ENCODE data around the gene NOXA1.
"Not testable (repeated sequence)": the region's sequence is repeated elsewhere in the genome, so short reads cannot be mapped to it uniquely, and the experiment has no call there.

NOXA1 gene, protein sequence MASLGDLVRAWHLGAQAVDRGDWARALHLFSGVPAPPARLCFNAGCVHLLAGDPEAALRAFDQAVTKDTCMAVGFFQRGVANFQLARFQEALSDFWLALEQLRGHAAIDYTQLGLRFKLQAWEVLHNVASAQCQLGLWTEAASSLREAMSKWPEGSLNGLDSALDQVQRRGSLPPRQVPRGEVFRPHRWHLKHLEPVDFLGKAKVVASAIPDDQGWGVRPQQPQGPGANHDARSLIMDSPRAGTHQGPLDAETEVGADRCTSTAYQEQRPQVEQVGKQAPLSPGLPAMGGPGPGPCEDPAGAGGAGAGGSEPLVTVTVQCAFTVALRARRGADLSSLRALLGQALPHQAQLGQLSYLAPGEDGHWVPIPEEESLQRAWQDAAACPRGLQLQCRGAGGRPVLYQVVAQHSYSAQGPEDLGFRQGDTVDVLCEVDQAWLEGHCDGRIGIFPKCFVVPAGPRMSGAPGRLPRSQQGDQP

DNA sequence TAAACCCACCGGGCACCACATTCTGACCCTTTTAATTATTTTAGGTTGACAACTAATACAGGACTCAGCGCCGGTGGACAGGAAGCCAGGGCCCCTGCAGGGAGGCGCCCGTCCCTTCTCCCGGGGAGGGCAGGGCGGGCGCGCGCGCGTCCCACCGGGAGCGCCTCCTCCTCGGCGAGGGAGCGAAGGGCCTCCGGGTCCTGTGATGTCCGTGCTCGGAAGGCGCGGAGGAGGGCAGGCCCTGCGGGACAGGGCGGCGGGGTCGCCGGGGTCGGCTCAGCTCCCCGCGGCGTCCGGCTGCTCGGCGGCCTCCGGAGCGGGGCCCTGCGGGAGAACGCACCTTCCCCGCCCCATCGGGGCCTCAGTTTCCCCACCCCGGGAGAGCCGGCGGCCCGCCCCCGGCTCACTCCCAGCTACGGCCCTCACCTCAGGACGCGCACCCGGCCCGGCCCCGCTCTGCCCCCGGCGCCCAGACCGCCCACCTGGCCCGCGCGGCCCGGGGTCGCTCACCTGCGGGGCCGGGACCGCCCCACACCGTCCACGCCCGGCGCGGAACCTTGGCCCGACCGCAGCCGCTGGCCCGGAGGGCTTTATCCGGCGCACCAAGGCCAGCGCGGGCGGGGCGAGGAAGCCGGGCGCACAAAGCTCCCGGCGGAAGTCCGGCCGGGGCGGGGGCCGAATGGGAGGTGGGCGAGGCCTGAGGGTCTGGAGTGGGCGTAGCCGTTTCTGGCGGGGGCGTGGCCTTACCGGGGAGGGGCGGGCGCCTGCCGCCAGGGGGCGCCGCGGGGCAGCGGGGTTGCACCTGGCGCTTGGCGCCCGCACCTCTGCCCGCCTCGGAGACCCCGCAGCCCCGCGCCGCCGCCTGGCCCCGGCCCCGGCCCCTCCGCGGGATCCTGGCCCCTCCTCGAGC is at the start of gene NOXA1, which contains the start of gene EXD3:
Gene NOXA1, plus strand, starts transcription at position 790 of the 910 bp plus-strand sequence. CDS start 137 bp downstream, outside the sequence.
Gene EXD3, minus strand, starts transcription at position 559 of the 910 bp plus-strand sequence. CDS start 27,805 bp downstream, outside the sequence.
- peak; percentile 96 for DNase-seq (ENCODE audit: low spot score)
- FAIRE-seq = no peak

DNA sequence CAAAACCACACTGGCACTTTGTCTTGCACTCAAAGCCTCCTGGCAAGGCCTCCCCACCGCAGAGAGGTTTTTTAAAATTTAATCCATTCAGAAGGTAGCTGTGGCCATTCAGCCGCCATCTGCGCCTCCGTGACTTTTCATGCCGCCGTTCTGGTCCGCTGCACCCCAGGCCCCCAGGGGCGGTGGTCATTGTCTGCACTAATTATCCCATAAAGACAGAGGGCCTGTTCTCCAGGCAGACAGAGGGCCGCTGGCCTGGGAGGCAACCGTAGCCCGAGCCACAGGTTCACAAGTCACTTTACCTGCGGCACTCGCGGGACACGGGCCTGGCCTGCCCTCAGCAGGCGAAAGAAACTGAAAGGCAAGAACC is 49.6 kb upstream of the NOXA1 start:
- DNase-seq (ENCODE audit: low spot score) (no peak), FAIRE-seq (no peak)

DNA sequence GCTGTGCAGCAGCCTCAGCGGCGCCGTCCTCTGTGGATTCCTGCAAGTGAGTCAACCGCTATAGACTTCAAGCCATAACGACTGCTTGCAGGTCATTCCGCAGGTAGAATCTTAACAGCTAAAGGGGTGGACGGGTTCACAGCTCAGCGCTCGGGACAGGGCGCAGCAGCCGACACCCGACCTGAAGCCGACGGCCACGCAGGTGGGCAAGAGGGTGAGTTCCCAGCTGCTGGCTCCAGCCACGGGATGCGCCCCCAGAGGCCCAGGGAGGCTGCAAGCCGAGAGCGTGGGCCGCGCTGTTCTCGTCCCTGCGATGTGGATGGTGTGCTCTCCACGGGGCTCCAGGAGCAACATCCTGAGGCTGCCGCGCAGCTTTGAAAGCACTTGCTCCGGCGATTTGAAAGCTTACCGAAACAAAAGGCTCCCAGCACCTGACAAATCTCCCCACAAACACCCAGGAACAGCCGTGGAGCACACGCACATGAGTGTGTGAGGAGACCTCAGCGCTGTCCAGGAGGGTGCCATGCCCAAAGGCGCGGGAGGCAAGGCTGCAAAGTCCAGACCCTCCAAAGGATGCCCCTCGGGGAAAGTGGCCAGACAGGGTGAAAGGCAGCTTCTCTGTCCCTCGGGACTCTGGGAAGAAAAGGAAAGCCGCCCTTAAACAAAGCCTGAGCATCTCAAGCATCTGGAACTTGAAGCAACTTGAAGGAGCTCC is 48.9 kb upstream of the NOXA1 start:
- DNase-seq (ENCODE audit: low spot score) (no peak), FAIRE-seq (no peak)

DNA sequence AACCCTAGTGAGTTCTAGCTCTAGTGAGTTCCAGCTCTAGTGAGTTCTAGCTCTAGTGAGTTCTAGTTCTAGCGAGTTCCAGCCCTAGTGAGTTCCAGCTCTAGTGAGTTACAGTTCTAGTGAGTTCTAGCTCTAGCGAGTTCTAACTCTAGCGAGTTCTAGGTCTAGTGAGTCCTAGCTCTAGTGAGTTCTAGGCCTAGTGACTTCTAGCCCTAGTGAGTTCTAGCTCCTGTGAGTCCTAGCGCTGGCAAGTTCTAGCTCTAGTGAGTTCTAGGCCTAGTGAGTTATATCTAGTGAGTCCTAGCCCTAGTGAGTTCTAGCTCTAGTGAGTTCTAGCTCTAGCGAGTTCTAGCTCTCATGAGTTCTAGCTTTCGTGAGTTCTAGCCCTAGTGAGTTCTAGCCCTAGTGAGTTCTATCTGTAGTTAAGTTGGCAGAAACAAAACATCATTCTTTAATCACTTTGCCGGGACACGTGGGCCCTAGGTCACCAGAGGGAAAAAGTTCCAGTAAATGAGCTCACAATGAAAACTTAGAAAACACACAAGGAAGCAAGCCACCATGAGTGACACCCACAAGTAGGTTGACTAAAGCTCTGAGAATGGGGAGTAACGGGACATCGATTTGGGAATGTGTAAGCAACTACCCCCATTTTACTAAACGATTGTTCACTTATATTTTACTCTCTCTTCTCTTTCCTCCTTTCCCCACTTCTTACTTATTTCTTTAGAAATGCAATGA is 47.7 kb upstream of the NOXA1 start:
- no peak for DNase-seq (ENCODE audit: low spot score)
- FAIRE-seq = no peak

DNA sequence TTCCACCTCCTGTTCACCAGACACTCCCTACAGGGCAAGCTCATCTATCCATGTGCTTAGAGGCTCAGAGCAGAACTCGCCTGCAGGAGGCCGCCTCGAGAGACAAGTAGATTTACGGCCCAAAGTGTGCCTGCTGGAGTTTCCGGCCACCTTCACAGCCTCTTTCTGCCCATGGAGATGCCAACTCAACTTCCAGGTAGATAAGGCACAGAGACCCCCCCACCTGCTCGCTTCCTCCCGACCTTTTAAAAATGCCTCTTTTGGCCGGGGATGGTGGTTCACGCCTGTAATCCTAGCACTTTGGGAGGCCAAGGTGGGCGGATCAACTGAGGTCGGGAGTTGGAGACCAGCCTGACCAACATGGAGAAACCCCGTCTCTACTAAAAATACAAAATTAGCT is 46.8 kb upstream of the NOXA1 start:
- no peak for DNase-seq (ENCODE audit: low spot score)
- no peak for FAIRE-seq

DNA sequence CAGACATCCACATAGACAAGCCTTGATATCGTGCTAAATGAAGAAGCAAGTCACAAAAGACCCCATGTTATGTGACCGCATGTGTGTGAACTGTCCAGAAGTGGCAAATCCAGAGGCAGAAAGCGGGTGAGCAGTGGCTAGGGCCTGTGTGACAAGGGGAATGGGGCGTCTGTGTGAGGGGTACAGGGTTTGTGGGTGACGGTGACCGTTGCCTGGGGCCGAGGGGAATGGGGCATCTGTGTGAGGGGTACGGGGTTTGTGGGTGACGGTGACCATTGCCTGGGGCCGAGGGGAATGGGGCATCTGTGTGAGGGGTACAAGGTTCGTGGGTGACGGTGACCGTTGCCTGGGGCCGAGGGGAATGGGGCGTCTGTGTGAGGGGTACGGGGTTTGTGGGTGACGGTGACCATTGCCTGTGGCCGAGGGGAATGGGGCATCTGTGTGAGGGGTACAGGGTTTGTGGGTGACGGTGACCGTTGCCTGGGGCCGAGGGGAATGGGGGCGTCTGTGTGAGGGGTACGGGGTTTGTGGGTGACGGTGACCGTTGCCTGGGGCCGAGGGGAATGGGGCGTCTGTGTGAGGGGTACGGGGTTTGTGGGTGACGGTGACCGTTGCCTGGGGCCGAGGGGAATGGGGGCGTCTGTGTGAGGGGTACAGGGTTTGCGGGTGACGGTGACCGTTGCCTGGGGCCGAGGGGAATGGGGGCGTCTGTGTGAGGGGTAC is 44.3 kb upstream of the NOXA1 start:
- not testable (repeated sequence) for DNase-seq (ENCODE audit: low spot score)
- FAIRE-seq = peak; percentile 42

DNA sequence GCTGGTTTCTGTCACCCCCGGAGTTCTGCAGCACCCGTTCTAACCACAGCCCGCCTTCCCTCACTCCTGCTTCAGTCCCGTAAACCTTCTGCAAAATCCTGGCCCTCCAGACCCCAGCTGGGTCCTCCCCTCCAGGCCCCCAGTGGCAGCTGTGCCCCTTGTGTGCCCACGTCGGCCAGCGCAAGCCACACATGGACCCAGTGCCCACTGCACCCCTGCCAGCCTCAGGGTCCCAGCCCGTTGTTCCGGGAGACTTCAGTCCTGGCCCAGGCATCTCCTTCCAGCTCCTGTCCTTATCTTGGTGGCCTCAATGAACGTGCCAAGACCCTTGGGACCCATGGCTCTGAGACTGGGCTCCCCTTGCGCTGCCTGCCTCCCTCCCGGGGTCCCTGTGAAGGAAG is 43.4 kb upstream of the NOXA1 start:
- no peak for FAIRE-seq
- DNase-seq (ENCODE audit: low spot score) = no peak

DNA sequence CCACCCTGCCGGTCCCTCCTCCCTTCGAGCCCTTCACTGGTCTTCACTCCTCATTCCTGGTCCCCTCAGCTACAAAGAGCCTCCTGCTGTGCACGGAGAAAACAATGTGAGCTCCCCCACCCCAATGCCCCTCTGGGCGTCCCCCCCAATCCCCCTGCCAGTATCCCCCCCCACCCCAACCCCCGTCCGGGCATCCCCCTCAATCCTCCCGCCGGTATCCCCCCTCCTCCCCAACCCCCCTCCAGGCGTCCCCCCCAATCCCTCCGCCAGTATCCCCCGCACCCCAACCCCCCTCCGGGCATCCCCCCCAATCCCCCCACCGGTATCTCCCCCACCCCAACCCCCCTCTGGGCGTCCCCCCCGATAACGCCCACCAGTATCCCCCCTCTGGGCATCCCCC is 43.0 kb upstream of the NOXA1 start:
- DNase-seq (ENCODE audit: low spot score) = no peak
- FAIRE-seq = no peak

DNA sequence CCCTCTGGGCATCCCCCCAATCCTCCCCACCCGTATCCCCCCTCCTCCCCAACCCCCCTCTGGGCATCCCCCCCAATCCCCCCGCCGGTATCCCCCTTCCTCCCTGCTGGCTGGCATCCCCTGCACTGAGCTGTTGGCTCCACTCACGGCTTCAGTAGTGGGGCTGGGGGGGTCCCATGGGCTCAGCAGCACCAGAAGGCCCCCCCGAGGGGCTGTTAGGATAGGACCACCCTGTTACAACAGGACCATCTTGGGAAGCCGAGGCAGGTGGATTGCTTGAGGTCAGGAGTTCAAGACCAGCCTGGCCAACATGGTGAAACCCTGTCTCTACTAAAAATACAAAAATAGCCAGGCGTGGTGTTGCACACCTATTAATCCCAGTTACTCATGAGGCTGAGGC is 42.6 kb upstream of the NOXA1 start:
- FAIRE-seq (no peak), DNase-seq (ENCODE audit: low spot score) (no peak)

DNA sequence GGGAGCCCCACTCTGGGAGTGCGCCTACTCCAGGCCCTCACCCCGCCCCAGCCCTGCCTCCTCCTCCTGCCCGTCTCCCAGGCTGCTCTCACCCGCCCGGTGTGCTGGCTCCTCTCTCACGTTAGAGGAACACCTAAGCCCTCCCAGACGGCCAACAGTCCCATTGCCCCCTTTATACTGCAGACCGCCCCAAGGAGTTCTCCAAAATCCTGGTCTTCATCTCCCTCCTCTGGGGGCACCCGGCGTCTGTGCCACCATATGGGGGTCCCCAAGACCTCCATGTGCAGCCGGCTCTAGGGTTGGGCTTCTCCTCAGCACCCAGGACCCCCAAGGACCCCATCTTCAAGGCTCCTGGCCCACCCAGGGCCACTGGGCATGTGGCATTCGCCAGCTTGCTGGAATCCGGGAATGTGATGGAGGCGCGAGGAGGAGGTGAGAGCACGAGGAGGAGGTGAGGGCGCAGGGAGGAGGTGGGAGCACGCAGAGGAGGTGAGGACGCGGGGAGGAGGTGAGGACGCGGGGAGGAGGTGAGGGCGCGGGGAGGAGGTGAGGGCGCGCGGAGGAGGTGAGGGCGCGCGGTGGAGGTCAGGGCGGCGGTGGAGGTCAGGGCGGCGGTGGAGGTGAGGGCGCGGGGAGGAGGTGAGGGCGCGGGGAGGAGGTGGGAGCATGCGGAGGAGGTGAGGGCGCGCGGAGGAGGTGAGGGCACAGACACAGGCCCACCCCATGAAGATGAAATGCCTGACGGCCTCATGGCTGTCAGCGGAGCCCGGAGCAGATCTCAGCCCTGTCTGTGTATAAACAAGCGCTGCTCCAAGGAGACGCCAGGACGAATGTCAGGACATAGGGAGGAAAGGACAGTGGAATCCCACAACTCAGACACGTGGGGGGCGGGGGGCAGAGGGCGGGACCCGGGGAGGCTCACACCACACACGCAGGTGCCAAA is 41.4 kb upstream of the NOXA1 start:
- no peak for FAIRE-seq
- DNase-seq (ENCODE audit: low spot score) = no peak

DNA sequence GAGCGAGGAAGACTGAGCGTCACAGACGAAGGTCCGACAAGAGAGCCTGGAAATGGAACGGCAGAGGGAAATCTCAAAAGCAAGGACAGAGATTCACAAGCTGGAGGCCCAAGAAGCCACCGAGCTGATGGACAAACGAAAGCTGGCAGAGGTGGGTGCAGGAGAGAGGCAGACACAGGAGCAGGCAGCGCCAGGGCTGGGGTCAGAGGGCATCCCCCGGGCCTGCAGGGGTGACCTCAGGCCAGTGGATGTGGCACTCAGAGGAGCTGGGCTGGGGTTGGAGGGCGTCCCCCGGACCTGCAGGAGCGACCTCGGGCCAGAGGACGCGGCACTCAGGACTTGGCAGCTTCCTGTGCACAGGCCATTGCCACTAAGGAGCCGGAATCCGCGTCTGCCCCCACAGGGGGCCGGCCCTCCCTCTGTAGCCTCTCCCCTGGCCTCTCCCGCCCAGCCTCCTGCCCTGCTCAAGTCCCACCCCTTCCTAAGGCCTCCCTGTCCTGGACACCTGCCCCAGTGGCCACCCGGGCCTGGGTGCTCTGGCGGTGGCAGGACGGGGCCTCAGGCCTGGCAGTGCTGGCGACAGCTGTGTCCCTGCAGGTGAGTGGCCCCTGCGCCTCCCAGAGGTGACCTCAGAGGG is 40.6 kb upstream of the NOXA1 start:
- DNase-seq (ENCODE audit: low spot score) (no peak), FAIRE-seq (no peak)

DNA sequence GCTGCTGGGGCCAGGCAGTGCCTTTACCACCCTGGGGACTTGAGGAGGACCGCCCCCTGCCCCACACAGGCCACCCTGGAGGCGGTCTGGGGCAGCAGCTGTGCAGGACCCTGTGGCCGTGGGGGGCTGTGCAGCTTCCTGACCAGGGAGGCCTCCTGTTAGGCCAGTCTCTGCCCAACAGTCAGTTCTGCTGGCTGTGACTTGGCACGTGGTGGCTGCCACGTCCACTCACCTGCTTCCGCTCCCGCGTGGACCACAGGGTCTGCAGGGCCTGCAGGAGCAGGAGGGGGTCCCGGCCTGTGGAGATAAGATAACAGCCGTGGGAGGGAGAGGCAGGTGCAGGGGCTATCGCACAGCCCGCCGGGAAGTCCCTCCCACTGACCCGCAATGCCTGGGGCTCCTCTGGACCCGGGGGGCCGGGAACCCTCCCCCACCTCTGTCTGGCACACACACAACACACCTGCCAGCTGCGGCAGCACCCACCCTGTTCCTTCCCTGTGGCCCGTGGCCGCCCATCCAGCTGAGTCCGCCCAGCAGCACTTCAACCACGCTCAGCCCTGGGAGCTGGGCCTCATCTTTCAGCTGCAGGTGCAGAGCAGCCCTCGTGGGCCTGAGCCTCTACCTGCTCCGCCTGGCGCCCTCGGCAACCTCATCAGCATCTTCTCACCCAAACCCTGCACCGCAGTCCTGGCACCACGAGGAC is 40.0 kb upstream of the NOXA1 start:
- DNase-seq (ENCODE audit: low spot score) = no peak

DNA sequence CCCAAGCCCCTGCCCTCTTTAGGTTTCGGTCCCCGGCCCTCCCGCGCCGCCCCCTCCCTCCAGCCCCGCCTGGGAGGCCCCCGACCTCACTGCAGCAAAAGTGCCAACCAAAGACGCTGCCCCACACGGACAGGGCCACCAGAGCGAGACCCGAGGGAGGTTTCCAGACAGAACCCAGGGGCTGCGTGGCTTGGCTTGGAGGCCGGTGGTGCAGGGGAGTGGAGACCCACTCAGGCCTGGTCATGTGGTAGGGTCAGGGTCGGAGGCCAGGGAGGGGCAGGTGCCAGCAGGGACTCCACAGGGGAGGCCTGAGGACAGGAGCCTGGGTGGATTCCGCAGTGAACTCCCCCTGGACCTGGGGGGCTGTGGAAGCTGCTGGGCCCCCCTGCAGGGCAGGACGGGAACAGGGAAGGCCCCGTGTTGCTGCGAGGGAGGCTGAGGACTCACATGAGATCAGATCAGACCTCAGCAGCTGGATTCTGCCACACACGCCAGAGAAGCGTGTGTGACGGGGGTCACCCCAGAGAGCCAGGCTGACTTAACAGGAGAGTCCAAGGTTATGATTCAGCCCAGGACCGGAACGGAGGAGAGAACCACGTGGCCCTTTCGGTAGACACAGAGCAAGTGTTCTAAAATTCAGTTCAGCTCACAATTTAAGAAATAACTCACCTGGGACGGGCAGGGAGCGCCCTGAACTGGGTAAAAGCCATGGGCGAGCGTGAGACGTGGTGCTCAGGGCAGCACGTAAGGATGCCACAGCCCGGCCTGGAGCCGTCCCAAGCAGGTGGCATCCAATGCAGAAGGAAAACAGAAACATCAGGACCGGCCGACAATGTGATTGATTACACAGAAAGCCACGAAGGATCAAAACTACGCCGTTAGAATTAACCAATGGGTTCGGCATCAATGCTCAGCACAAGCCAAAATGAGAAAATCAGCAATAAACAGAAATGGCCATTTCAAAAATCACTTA is 39.1 kb upstream of the NOXA1 start:
- FAIRE-seq (no peak), DNase-seq (ENCODE audit: low spot score) (no peak)

More for the DNA sequence above, 40.0 kb upstream of the NOXA1 start:
- FAIRE-seq = no peak

DNA sequence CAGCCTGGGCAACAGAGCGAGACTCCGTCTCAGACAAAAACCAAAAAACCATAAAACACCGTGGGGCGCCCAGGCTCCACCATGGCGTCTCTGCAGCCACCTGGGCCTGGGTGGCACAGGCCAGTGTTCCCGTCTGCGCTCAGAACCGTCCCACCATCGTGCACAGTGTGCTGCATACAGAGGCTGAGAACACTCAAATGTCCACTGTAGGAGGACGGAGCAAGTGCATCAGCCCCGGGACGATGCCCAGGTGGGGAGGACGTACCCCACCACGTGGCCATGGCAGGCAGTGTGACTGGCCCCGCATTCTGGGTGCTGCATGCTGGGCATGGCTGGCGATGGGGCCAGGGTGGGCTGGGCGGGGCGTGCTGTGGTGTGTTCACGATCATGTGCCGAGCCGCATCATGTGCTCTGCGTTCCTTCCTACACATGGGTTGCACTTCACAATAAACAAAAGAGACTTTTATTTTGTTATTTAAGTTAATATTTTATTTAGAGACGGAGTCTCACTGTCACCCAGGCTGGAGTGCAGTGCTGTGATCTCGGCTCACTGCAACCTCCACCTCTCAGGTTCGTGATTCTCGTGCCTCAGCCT is 38.0 kb upstream of the NOXA1 start:
- DNase-seq (ENCODE audit: low spot score) (no peak), FAIRE-seq (no peak)

DNA sequence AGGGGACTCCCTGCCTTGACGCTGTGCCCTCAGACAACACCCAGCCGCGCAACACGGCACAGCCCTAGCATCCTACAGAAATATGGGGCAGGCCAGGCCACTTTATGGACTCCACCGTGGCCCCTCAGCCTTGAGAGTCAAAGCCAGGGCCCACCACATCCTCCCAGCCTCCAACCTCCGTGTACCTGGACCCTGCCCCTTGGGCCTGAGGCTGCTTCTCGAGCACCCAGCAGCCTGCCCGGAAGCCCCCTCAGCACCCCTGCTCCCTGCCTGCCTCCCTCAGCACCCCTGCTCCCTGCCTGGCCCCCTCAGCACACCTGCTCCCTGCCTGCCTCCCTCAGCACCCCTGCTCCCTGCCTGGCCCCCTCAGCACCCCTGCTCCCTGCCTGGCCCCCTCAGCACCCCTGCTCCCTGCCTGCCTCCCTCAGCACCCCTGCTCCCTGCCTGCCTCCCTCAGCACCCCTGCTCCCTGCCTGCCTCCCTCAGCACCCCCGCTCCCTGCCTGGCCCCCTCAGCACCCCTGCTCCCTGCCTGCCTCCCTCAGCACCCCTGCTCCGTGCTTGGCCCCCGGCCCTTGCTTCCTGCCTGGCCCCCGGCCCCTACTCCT is 36.6 kb upstream of the NOXA1 start:
- FAIRE-seq; DNase-seq (ENCODE audit: low spot score): not testable (repeated sequence)

Data from urothelium cell line (cell line).